Endothelial cell of hepatic sinusoid (primary cell): ENCODE data around the gene FAM13A.
"Not testable (repeated sequence)": the region's sequence is repeated elsewhere in the genome, so short reads cannot be mapped to it uniquely, and the experiment has no call there.

Source experiments
- in situ Hi-C: cut with HindIII; loops from 2 replicates; pipeline ENCODE4 v1.10.0; 2017; ENCODE audit warnings: low sequenced_read_pairs

Gene FAM13A

GRCh38 chr4:88967883-88968331 lies 89.1 kb downstream of the FAM13A start:
- in situ Hi-C loops: no loop called here

DNA sequence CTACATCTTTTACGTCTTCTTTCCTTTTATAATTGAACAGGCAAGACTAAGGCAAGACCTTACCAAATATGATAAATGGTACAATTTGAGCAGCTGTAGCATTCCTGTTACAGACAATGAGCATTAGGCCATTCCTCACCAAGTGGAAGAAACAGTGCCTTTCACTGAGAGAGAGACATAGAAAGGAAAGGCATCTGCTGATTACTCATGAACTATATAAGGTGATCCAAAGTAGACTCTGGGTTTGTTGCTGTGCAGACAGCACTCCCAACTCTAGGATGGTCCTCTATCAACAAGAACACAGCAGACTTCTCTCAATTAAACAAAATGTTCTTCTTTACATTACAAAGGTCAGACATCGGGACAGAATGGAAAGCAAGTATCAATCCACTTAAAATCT lies 91.9 kb downstream of the FAM13A start:
- in situ Hi-C loops: no loop called here

- in situ Hi-C loops: no loop called here
These were observed 92.5 kb downstream of the FAM13A start for GRCh38 chr4:88964450-88964849.

DNA sequence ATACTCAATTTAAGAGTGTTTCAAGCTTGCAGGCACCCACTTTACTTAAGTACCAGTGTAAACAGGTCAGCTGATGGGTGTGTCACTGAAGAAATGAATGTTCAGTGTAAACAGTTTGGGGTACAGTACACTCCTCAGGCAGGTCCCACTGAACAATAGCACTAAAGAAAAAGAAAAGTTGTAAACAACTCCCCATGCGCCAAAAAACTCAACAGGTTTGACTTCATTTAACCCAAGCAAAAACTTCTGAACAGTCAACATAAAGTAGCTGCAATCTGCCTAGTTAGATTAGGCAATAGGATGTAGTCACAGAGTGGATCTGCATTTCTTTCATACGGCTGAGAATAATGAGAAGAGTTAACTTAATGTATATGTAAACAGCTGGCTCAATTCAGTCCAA lies 93.2 kb downstream of the FAM13A start:
- in situ Hi-C loops: no loop called here

DNA sequence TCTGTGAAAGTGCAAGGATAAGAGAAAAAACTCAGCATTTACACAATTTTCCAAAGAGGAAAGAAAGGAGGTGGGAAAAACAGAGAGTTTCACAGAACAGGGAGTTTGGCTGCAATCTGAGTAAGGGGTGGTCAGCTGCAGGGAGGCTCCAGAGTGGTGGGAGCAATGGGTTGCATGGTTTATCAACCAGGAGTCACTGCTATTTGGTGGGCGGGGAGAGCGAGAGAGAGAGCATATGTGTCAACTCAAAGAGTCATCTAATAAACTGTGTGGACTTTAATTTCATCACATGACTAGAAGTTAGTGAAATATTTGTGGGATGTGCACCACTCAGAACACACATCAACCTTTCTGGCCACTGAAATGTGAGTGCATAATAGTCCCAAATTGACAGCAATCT lies 94.6 kb downstream of the FAM13A start:
- in situ Hi-C loops: no loop called here

- in situ Hi-C loops: no loop called here
These were observed 96.4 kb downstream of the FAM13A start for GRCh38 chr4:88960576-88960975.

DNA sequence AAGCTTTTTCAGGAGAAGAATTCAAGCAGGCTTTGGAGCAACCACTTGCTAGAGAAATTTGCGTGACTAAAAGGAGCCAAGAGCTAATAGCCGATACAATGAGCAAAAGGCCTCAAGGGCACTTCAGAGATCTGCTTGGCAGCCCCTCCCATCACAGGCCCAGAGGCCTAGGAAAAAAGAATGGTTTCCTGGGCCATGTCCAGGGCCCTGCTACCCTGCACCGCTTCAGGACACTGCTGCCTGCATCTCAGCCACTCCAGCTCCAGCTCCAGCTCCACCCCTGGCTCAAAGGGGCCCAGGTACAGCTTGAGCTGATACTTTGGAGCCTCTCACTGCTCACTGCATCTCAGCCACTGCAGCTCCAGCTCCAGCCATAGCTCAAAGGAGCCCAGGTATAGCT lies 98.9 kb downstream of the FAM13A start:
- in situ Hi-C loops: no loop called here

- in situ Hi-C loops: no loop called here
These were observed 99.4 kb downstream of the FAM13A start for GRCh38 chr4:88957570-88957969.

DNA sequence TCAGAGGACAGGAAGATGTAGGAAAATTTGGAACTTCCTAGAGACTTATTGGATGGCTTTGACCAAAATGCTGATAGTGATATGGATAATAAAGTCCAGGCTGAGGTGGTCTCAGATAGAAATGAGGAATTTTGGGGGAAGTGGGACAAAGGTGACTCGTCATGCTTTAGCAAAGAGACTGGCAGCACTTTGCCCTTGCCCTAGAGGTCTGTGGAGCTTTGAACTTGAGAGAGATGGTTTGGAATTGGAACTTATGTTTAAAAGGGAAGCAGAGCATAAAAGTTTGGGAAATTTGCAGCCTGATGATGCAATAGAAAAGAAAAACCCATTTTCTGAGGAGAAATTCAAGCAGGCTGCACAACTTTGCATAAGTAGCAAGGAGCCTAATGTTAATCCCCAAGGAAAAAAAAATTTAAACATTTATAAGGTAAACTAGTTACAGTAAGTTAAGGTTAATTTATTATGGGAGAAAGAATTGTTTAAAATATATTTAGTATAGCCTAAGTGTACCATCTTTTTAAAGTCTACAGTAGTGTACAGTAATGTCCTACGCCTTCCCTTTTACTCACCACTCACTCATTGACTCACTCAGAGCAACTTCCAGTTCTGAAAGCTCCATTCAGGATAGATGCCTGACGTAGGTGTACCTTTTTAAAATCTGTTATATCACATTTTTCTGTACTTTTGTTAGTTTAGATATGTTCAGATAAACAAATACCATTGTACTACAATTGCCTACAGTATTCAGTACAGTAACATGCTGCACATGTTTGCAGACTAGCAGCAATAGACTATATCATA lies 101.2 kb downstream of the FAM13A start:
- in situ Hi-C loops: no loop called here

DNA sequence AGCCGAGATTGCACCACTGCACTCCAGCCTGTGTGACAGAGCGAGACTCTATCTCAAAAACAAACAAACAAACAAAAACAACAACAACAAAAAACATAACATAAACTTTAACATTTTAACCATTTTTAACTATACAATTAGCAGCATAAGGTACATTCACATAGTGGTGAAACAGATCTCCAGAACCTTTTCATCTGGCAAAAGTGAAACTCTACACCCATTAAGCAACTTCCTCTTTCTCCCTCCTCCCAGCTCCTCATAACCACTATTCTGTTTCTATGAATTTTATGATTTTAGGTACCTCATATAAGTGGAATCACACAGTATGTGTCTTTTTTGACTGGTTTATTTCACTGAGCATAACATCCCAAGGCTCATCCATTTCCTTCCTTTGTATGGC lies 103.6 kb downstream of the FAM13A start:
- in situ Hi-C loops: no loop called here

DNA sequence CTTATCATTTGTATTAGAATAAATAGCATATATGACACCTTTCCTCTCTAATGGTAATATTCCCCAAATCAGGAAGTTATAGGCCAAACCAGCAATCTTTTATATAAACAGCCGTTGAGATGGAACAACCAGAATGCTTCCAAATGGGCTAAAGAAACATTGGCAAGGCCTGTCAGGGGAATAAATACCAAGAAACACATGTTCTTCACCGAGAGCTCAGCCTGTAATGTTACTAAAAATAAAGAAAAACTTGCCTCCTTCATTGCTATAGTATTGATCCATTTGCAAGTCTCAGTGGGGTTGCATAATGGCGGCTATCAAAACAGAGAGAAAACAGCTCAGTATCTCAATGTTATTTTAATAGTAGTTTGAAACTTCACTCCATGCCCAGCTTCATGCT lies 104.9 kb downstream of the FAM13A start:
- in situ Hi-C loops: no loop called here

GRCh38 chr4:88949605-88950004 lies 107.4 kb downstream of the FAM13A start:
- in situ Hi-C loops: no loop called here

- in situ Hi-C loops: no loop called here
These were observed 116.5 kb downstream of the FAM13A start for GRCh38 chr4:88940506-88940905.

DNA sequence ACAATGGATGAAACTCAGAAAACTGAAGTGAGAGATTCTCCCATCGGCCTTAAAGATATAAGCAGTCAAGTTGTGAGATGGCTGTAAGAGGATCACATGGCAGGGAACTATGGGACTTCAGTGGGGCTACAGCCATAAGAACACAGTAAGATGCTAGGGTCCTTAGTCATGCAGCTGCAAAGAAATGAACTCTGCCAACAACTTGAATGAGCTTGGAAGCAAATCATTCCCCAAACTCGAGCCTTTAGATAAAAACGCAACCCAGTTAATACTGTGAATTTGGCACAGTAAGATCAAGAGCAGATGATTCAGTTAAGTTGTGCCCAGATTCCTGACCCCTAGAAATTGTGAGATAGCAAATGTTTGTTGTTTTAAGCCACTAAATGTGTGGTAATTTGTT lies 117.3 kb downstream of the FAM13A start:
- in situ Hi-C loops: no loop called here

GRCh38 chr4:88938138-88938537 lies 118.8 kb downstream of the FAM13A start:
- in situ Hi-C loops: no loop called here

GRCh38 chr4:88937081-88937480 lies 119.9 kb downstream of the FAM13A start:
- in situ Hi-C loops: no loop called here

GRCh38 chr4:88933414-88934160 lies 123.4 kb downstream of the FAM13A start:
- in situ Hi-C loops: no loop called here

DNA sequence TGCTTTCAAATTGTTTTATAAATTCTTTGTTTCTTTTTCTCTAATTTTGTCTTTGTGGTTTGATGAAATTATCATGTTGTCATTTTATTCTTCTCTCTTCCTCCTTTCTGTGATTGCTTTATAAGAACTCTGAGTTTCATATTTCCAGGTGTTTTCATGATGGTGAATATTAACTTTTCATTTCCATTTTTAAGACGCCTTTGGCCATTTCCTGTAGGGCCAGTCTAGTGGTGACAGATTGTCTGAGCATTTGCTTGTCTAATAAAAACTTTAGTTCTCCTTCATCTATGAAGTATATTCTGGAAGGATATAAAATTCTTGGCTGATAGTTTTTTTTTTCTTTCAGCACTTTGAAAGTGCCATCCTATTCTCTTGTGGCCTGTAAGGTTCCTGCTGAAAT lies 128.1 kb downstream of the FAM13A start:
- in situ Hi-C loops: no loop called here

GRCh38 chr4:88927420-88927819 lies 129.6 kb downstream of the FAM13A start:
- in situ Hi-C loops: no loop called here

GRCh38 chr4:88919056-88919455 lies 137.9 kb downstream of the FAM13A start:
- in situ Hi-C loops: no loop called here

- in situ Hi-C loops: not testable (repeated sequence)
These were observed 143.8 kb downstream of the FAM13A start for GRCh38 chr4:88913181-88913580.
